SH-SY5Y (cell line): ENCODE results near the gene PPP1R37.

Experiments used
- GATA2 ChIP-seq: IDR thresholded peaks from 2 replicates; pipeline ENCODE4 v1.6.1; 2011; ENCODE audit warnings: mild to moderate bottlenecking, low read depth, low read length
- GATA3 ChIP-seq: IDR thresholded peaks from 2 replicates; pipeline ENCODE4 v1.6.1; 2011; ENCODE audit warnings: low read depth, mild to moderate bottlenecking, low read length, moderate library complexity

PPP1R37 gene

DNA sequence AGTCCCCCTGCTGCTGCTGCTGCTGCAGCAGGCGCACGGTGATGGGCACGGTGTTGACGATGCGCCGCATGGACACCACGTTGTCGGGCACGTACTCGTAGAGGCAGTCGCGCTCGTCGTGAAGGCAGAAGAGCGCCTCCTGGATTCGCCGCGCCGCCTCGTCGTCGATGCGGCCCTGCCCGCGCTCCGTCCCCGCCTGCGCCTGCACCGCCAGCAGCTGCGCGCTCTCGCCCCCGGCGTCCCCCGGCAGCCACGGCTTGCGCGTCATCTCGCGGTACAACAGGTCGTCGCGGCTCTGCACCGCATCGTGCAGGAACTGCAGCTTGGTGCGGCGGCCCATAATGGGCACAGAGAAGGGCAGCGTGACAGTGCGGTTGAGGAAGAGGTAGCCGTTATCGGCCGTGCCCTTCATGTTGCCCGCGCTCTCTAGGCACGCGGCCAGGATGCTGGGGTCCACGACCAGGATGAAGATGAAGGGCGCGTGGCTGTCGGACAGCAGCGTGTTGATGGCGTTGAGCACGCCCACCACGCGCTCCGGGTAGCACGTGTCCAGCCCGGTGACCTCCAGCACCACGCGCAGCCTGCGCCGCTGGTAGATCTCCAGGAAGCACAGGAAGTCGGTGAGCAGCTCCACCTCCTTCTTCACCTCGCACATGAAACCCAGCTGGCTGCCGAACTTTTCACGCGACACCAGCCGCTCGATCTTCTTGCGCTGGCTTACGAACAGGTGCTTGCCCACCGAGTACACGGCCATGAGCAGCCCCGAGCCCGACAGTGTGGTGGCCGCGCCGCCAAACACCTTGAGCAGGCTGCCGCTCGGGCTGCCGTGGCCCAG, 59.7 kb downstream of the PPP1R37 start:
- TF ChIP-seq GATA3: no peak
- TF ChIP-seq GATA2: no peak

DNA sequence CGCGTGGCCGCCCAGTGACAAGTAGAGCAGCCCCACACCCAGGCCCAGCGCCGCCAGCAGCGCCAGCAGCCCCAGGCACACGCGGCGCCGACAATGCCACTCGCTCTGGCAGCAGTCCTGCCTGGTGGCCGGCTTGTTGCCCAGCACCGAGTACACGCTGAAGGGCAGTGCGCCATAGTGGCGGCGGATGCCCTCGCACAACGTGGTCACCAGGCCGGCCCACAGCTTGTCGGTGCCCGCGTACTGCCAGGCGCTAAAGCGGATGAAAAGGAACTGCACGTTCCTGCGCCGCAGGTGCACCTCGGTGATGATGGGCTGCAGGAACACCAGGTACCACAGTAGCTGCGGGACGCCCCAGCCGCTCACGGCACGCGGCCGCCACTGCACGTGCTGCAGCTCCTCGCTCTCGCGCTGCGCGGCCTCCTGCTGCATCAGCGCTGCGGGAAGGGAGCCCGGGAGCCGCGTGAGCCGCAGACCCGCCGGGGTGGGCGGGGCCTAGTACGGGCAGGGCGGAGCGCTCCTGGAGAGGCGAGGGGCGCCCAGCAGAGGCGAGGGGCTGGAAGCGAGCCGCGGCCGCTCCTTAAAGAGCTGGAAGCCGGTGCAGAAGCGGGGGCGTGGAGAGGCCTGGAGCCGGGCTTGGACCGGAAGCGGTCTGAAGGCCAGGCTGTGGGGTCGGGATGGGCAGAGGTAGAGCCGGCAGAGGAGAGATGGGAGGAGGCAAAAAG, 60.5 kb downstream of the PPP1R37 start:
- TF ChIP-seq GATA3 (no peak), GATA2 (no peak)

DNA sequence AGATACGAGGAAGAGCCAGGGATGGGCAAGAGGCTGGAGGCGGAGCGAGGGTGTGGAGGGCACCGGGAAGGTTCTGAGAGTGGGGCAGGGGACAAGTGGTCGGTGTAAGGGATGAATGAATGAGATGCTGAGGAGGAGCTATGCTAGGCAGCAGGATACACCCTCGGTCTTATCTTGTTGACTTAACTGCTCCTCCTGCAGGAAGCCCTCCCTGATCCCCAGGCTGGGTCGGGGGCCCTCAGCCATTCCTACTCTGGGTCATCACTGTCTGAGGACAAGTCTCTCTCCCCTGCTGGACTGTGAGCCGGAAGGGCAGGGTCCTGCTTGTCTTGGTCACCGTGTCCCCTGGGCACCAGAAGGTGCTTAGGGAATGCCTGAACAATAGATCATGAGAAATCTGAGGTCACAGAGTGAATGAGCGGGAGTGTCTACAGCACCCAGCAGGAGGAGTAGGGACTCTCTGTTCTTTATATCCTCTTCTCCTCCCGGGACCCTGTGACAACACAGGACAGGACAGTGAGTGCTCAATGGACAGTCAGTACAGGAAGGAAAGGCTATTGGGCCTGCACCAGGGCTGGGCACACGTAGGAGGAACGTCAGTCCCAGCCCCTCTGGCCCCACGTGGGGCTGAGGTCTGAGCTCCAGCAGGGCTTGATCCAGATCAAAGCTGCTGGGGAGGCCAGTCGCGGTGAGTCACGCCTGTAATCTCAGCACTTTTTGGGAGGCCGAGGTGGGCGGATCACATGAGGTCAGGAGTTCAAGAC, 61.3 kb downstream of the PPP1R37 start:
- no peak for TF ChIP-seq GATA3
- TF ChIP-seq GATA2: no peak

DNA sequence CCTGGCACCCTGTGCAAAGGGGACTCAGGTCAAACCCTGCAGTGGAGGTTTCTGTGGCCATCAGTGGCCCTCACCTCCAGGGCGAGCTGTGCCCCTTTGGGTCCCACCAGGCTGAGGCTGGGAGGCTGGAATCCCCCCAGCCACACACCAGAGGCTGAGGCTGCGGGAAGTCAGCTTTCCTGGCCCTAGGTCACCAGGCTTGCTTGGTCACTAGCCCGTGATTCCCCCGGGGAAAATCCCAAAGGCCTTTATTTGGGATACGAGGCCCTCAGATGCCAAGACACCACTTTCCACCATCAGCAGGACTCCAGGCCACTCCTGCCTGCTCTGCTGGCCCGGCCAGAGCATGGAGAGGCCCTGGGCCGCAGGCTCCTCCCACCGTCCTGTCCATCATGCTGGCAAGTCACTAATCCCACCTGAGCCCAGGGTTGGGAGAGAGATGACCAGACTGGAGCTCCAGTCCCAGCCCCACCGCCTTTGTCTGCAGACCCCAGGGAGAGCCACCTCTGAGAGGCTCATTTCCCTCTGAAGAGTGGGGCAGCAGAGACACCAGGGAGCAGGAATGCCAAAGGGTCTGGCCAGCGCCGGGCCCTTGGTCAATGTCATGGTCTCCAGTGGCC, 63.1 kb downstream of the PPP1R37 start:
- TF ChIP-seq GATA3 (no peak), GATA2 (no peak)

DNA sequence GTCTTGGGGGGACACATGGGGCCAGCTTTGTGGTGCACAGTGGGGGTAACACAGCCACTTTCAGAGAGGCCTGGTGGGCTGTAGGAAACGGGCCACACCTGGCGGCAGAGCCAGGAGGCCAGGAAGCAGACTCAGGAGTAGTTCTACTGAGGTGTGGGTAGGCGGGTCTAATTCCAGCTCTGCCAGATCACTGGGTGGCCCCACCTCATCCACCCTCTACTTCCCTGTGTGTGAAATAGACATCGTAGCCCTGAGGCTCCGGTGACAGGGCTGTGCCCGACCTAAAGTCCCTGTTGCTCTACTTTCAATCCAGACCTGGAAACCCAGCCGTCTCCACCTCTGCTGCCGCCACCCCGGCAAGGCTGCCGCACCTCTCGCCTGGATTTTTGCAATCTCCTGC, 63.8 kb downstream of the PPP1R37 start:
- TF ChIP-seq GATA2: no peak
- no peak for TF ChIP-seq GATA3

DNA sequence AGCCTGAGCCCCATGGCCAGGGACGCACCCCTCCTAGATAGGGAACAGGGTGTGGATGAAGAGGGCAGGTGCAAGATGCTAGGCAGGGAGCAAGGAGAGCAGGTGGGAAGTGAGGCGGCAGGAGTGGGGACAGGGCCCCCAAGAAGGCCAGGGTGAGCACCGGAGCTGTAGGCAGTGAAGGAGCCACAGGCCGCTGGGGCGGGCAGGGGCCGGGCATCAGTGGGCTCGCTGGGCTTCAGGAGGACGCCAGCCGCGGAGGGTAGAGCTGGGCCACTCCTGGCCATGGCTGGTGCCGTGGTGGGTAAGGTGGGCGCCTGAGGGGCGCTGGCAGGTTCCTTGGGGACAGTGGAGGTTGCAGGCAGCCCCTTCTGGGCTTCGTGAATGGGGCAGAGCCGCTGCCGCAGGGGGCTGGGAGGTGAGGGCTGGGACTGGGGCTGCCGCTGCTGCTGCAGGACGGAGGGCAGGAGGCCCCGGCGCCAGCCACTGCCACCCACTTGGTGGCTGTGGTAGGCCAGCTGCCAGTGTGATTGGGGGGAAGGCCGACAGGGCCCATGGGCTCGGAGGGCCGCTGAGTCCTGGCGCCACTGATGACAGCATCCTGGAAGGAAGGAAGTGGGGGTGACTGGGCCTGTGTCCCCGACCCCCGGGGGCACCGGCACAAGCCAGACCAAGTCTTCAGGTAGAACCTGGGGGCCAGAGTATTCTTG, 65.7 kb downstream of the PPP1R37 start:
- TF ChIP-seq GATA3 (no peak), GATA2 (no peak)

DNA sequence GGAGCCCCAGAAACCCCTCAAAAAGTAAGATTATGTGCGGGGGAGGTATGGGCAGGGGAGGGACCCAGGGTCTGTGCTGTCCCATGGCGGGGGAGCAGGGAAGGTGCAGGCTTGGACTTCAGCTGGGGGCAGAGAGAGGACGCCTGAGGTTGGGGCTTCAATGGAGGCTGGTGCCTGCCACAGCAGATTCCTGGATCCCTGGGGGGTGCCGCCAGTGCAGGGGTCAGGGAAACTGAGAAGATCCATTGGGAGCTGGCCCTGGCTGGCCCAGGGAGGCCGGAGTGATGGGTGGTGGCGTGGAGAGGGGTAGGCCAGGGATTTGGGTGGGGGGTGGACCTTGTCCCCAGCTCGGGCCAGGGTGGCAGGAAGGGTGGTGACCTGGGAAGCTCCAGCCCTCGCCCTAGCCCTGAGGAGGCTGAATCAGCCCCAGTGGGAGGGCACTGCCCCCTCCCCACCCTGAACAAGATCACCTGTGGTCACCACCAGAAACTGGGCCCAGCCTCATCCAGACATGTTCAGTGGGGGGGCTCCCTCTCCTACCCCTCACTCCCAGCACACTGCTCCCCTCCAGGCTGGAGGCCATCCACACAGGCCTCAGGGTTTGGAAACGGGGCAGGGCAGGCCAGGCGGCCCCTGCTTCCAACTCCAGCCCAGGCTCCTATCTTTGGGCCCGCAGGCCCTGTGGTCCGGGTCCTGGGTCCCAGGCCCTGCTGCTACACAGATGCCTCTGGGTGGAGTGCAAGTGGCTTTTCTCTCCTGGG, 66.4 kb downstream of the PPP1R37 start:
- TF ChIP-seq GATA3 (no peak), GATA2 (no peak)

DNA sequence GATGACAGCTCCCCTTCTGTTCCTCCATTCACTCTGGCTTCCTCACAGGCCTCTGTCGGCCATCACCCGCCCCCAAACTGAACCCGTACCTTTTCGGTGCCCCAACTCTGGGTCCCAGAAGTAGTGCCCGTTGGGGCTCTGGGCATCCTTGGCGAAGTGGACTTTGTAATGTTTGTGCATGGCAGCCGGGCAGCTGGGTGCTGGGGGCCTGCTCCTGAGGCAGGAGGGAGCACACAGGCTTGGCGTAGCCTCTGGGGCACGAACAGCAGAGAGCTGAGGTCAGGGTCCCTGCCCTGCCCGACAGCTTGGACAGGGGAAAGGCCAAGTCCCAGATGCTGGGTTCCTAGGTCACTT, 67.0 kb downstream of the PPP1R37 start:
- no peak for TF ChIP-seq GATA2
- TF ChIP-seq GATA3: no peak

DNA sequence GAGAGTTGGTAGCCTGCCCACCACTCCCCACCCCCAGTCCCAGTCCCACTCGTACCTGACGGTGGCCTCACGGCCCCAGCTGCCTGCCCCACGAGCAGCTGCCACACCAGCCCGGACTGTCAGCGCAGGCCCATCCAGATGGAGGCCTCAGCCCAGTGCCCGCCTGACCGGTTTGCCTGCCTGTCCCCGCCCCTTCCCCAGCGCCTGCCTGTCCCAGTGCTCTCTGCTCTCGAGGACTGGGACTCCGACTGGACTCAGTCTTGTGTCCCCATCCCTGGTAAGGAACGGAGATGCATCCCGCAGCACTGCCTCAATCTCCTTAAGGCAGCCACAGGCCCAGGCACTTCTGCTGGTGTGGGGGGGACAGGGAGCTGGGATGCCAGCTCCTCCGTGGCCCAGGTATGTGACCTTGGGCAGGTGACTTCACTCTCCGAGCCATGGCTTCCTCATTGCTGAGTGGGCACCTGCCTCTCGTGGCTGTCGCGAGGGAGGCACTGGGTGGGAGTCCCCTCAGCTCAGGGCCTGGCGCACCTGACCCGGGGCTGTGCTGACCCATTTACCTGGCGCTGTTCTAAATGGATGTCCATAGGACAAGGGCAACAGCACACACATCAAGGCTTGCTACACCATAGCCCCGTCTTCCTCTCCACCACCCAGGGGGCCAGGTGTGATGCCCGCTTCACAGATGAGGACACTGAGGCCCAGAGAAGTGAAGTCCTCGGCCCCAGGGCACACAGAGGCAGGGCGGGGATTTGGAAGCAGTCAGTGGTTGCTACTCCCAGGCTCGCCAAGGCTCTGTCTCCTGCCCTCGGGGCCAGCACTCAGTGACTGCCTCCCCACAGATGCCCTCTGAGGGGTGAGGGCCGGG, 68.1 kb downstream of the PPP1R37 start, which contains the start of gene NKPD1:
TSS of gene NKPD1 (minus strand) at position 113 of the 868 bp plus-strand sequence. CDS start 832 bp downstream, outside the sequence.
- TF ChIP-seq GATA2: no peak

DNA sequence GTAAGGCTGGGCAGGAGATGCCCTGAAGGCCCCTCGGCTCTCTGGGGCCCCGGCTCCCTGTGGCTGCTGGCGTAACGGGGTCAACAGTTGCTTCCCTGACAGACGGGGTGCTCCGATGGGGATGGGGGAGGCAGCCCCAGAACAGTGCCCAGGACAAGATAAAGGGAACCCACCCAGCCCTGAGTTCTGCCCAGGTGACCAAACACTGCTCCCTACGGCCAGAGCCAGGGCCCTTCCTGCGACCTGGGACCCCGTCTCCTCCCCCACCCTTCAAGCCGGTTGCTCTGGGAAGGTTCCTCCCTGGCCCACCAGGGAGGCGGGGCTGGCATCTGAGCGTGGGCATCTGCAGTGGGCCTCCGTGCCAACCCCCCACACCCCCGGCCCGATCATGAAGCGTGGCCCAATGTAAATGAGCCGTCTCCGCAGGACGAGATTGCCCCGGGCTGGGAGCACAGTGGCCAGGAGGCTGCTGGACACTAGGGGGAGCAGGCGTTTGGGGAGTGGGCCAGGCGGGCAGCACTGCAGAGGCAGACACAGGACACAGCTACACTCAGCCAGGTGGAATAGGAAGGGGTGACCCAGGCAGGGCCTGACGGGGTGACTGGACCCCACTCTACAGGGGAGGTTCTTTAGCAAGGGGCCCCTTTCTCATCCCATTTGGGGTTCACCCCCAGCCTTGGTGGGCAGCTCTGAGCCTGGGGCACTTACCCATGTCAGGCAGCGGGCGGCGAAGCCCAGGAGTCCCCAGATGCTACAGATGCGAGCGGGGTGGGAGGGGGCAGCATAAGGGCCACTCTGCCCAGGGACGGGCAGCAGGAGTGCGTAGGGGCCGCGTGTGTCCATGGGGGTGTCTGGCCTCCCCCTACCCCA, 69.0 kb downstream of the PPP1R37 start:
- no peak for TF ChIP-seq GATA3
- TF ChIP-seq GATA2: no peak

DNA sequence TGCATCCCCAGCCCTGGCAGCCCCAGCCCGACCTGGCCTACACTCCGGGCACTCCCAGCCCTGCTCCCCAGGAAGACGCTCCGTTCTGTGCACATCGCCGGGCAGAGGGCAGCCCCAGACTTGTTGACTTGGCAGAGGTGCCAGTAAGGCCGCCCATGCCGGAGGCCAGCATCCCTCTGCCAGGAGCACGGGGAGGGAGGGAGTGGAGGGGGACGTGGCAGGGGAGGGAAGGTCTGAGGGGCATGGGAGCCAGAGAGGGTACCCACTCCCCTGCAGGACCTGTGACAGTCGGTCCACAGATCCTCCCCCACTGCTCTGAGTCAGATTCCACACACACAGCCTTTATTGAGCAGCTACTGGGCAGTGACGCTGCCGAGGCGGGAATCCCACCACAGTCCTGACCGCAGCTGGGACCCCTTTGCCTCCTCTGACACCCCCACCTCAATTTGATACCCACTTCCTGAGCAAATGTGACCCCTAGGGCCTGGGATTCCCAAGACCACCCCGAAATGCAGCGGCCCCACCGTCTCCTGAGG, 69.7 kb downstream of the PPP1R37 start:
- TF ChIP-seq GATA3 (no peak), GATA2 (no peak)
